Head of caudate nucleus (tissue), 42 donors: Measurements from ENCODE around the gene LDB2.
"Not testable (repeated sequence)": the region's sequence is repeated elsewhere in the genome, so short reads cannot be mapped to it uniquely, and the experiment has no call there.

Experiments
- DNase-seq, 42 donors: peaks; one replicate each; pipeline versions ENCODE4 v3.0.0 to v3.0.0-alpha.2; 2020 to 2021; ENCODE audit warnings: mixed read lengths in 7 of 42
- intact Hi-C: fragments of 100-400 bp; cut with DNase I; formaldehyde crosslinking; loops from one replicate; pipeline ENCODE4 v1.15.0; 2022

LDB2 gene

DNA sequence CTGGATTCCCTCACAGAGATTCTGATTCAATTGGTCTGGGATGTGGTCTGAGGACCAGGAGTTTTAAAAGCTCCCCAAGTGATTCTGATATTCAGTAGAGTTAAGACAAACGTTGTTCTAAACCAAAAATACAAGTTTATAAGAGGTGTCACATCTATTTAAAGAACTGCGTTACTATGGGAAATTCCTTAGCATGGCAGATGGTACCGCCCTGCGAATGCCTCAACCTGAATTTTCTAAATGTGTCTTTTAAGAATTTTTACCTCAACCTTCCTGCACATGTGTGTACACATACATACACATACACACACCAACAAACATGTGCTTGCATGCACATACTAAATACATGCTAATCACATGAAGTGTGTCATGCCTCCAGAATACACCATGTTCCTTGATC, 343.3 kb downstream of the LDB2 start:
- no peak for DNase-seq

DNA sequence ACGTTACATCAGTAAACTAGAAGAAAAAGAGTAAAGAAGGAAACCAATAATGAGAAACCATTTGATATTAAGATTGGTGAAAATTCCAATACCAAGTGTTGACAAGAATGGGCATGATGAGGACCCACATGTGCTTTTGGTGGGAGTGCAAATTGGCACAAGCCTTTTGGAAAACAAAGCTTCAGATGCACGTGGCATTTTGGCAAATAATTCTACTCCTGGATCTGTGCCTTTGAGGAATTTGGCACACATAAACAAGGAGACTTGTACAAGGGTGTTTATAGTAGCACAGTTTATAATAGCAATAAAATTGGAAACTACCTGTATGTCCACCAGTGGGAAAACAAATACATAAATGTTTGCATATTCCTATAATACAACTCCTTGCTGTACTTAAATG, 347.9 kb downstream of the LDB2 start:
- no peak for DNase-seq
- intact Hi-C loops: no loop called here

More for the DNA sequence above, 343.3 kb downstream of the LDB2 start:
- intact Hi-C loops: no loop called here

DNA sequence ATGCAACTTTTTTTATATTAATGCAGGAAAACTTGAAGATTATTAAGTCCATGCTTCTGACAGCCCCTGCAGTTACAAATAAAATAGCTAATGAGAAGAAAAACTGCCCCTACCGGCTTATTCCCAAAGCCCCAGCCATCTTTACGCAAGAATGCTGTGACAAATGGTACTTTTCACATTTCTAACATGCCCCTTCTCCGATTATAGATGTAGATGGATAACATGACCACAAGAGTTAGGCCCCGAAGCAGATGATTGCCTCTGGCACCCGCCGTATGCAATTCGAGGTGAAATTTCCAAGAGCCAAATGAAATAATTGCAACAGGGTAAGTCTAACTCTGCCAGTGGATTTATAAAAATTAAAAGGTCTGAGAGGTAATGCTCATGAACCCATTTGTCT, 352.8 kb downstream of the LDB2 start:
- no peak for DNase-seq
- intact Hi-C loops: no loop called here

DNA sequence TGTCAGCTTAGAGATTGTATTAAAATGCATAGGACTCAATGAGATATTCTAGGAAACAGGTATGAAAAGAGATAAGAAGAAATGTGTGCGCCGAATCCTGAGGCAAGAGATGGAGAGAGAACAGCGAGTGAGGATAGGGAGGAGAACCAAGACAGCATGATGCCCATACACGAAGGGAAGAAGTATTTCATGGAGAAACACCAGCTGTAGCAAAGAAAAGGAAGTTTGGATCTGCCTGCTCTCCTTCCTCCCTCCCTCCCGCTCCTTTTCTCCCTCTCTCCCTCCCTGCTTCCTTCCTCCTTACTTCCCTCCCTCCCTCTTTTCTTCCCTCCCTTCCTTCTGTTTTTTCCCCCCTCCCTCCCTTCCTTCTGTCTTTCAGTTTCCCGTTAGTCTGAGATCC, 353.6 kb downstream of the LDB2 start:
- DNase-seq: no peak
- intact Hi-C loops: no loop called here

DNA sequence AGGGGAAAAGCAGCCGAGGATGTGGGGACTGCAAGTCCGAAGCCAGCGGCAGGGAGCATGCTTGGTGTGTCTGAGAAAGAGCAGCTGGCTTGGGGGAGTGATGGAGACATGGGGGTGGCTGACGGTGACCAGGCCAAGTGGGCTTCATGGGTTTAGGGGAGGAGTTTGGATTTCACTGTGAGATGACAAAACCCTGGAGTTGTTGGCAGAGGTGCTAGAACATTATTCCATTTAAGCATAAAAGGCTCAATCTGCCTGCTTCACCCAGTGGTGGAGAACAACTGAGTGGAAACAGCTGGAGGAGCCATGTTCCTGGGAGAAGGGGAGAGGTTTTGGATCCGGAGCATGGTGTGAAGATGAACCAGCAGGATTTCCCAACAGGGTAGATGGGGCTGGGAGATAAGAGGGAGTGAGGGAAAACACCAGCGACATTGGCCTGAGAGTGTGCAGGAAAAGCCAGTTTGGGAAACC, 354.2 kb downstream of the LDB2 start:
- intact Hi-C loops: no loop called here
- no peak for DNase-seq

DNA sequence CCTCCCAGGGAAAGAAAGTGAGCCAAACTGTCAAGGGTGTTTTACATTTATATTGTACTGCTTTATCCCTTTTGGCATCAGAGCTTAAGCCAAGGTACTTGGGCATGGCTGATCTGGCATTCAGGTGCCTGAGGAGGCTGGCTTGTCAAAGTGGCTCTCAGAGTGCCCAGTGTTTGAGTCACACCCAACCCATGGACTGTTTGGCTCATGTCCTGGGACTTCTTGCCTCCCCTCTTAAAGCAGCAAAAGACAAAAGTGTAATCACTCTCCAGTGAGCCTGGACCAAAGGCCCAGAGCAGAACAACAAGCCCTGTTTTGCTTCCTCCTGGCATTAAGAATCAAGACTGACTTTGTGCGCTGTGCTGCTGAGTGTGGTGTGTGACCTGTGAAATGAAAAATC, 360.5 kb downstream of the LDB2 start:
- intact Hi-C loops: no loop called here
- DNase-seq: peak in 3 of 42 donors; percentile 35 to 41 (median 39)

DNA sequence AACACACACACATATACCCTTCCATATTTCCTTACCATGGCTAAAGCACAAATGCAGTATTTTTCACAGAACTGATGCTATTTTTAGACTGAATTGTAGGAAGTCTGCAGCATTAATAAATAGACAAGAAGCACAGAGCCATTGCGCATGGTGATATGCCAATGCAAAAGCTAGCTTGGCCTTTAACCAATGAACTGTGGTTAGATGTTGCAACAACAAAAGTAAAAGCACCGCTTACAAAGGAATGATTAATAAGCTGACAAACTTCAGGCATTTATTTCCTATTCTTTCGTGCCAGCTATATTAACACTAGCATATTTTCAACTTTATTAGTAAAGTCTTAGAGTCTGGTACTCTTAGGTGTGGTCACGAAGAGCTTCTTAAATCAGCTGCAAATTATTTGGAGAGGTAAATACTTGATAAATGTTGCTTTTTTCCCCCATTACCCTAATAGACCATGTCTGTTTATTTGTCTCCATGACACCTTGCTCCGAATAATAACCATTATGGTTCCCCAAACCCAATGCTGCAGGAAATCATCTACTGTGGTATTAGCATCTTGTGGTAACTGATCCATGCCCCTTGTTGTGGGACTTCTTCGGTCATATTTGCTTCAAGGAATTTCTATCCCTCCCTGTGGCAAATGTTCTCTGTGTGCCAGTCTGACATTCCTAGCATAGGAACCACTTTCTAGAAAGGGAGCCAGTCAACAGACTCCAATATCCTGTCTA, 366.0 kb downstream of the LDB2 start:
- DNase-seq: no peak
- intact Hi-C loops: no loop called here

DNA sequence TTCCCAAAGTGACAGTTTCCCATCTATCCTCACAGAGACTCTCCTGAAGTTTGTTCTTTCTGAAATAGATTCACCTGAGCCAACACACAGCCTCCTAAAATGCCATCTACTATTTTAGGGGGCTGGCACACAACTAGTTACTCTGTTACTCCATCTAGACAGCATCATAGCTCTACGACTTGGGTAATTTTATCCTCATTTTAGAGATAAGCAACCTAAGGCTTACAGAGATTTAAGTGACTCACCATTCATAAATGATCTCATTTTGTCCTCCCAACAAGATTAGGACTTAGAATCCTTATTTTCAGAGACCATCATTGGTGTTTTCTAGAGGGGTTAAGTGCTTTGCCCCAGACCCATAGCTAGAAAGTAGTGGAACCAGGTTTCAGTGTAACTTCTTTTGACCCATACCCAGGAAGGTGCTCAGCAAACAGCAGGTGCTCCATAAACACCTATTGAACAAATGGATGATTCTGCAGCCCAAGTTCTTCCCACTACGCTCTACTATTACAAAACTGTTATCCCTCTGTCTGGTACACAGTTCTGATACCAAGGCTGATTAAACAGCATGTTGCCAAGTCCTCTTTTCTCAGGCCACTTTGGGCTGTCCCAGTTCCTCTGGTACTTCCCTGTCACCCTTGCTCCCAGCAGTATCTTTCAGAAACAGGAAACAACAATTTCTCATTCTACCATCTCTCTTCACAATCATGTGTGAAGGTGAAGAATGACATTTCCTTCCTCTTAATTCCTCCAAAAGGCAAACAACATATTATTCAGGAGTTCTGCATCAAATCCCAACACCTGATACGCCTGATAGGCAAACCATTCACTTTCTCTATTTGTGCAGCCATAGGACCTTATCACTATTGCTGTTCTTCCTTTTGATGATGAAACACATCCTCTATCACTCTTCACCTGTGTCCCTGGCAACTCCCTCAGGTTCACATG, 367.5 kb downstream of the LDB2 start:
- DNase-seq: no peak
- intact Hi-C loops: no loop called here

DNA sequence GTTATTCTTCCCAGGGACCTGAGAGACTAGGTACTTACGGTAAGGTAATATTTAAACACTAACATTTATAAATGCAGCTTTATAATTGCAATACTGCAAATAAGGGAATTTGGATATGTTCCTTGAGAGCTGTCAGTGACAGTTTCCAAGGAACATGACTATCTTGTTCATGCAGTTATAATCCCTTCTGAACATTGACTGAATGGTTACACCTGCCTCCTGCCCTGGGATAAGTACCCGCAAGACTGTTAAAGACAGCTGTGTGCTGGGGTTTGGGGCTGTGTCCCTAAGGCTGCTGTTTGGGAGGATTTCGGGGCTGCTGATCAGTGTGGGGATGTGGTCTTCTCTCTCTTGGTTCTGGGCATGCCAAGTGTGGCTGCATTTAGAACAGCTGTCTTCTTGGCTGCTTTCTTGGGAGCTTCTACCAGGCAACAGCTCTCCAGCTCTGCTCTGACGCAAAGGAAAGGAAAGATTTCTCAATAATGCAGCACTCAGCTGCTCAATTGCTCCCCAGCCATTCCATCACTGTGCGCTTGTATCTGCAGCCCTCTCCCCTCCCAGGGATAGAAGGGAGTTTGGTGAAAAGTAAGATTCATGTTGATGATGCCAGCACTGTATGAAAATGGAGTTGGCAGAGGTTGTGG, 373.4 kb downstream of the LDB2 start:
- DNase-seq: no peak
- intact Hi-C loops: no loop called here

DNA sequence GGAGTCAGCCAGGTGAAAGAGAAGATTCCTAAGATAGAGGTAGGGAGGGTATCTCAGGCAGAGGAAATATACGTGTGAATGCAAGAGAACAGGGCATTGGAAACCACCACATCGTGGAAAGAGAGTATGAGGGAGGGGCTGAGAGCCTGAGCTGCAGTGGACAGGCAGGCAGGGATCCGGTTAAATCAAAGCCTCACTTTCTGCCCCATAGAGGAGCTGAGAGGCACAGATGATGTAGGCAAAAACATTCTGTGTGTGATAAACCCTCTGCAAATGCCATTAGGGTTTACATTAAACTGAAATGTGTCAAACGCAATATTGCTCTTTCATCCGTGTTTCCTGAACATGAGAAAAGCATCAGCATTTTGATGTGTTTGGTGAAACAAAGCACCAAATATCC, 374.0 kb downstream of the LDB2 start:
- no peak for DNase-seq
- intact Hi-C loops: no loop called here

DNA sequence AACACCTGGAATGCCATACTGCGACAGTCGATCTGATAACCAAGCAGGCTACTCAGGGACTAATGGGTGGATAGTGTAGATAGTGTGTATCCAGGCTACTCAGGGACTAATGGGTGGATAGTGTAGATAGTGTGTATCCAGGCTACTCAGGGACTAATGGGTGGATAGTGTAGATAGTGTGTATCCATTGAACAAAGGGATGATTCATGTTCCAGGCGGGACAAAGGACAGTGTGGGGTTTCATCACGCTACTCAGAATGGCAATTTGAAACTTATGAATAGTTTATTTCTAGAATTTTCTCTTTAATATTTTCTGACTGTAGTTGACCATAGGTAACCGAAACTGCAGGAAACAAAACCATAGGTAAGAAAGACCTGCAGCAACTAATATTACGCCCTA, 374.9 kb downstream of the LDB2 start:
- intact Hi-C loops: not testable (repeated sequence)
- peak in 4 of 42 donors; percentile 17 to 55 (median 34) for DNase-seq

DNA sequence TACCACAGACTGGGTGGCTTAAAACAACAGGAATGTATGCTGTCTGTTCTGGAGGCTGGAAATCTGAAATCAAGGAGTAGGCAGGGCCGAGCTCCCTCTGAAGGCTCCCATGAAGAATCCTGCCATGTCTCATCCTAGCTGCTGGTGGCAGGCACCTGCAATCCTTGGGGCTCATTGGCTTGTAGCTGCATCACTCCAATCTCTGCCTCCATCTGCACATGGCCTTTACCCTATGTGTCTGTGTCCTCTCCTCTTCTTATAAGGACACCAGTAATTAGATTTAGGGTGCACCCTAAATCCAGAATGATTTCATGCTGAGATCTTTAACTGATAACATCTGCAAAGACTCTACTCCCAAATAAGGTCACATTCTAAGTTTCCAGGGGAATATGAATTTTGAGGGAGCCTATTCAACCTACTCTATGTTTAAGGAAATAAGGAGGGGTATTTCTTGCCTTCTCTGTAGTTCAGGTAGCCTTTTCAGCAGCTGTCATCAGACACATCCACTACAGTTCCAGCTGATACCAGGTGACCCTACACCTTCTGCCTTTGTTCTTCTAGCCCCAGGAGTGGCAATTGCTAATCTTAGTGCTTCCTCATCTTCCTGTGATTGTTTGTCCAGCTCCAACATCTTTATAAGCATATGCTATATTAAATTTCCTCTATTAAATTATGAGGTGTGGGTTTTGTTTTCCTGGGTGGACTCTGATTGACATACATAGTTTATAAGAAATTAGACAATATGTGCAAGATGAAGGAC, 377.1 kb downstream of the LDB2 start:
- peak in 1 of 42 donors; percentile 25 for DNase-seq
- intact Hi-C loops: no loop called here

DNA sequence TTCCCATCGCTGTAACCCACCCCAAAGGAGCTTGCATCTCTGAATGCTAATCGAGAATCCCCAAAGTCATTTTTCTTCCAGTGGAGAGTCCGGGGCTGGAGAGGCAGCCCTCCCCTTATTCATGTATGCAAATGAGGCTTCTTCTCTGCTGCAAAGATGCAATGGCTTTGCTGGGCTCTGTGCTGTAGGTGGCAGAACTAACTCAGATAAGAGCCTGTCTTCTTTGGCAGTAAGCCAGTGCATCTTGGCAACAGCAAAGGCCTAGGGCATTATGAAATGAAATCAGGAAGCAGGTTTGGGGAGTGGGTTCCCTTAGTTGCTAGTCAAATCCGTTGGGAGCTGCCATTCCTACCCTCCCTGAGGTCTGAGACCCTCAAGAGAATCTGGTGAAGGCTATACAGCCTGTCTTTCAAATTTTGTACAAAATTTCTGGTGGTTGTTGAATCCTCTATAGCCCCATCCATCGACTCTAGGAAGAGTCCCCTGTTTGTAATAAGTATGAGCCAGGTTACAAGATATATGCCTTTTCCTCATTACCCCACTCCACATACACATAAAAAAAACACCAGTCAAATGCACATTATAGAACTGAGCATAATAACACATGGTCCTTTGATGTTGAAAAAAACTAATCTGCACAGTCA, 381.5 kb downstream of the LDB2 start:
- intact Hi-C loops: loop anchor here (5.0 kb wide), 1 partner anchor 110 kb away; no protein-coding TSS in a partner anchor
- peak; percentile 30 to 95 (median 80) for DNase-seq

DNA sequence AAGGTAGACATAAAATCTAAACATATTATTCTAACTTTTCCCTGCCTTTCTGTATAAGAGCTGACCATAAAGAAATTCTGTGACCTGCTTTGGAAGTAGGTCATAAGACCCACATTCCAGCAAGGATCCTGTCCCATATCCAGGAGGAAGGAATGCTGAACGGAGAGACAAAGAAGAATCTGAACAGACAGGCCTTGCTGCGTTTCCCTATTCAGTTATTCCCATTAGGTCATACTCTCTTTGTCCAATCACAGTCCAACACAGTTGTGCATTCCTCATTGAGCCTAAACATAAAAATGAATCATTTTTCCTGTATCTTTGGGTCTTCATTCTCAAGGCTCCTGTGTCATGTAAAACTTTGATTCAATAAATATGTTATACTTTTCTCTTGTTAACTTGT, 384.6 kb downstream of the LDB2 start:
- intact Hi-C loops: no loop called here
- DNase-seq: no peak

DNA sequence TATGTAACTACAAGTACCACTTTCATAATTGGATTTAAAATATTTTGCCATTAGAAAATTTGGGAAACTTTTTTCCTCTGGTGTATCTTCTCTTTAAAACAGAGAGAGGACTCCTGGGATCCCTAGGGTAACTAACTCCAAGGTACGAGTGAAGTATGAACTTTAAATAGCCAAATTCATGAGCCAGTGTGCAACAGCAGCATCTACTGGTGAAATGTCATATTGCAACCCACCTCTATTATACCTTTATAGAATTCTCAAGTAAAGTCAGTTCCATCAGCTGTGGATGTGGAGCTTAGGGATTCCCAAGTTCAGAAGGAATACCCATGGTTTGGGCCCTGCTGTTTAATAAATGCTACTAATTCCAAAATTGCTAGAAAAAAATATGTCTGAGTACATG, 389.5 kb downstream of the LDB2 start:
- DNase-seq: no peak
- intact Hi-C loops: no loop called here

DNA sequence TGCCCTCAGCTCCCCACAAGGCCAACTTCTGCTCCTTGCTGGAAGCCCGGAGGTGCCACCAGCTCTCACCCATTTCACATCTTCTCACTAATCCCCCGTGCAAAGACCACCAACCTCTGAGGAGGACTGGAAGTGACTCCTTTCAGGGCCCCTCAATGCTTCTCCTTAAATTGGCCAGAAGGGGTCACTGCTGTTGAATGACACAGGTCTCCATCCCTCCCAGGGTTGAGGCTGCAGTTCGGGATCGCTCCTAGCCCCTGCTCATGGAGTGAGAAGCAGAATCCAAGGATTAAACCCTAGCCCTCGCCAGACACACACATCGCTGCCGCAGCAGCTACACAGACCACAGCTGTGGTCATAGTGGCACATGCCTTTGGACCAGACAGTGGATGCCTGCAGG, 392.7 kb downstream of the LDB2 start:
- intact Hi-C loops: no loop called here
- peak in 3 of 42 donors; percentile 39 to 48 (median 41) for DNase-seq

DNA sequence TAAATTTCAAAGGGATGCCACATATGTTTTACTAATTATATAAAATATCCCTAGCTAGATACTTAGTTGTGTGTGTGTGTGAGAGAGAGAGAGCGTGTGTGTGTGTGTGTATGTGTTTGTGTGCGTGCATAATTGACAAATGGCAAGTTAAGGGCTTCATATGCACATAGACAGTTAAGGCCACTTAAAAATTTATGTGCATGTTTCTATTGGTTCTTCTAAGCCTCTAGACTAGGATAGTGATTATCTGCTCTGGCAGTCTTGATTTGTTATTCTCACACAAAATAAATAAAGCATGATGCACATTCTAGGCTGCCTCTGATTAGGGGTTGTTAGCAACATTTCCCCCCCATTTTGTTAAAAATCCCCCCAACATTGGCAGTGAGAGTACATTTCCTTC, 393.2 kb downstream of the LDB2 start:
- intact Hi-C loops: no loop called here

DNA sequence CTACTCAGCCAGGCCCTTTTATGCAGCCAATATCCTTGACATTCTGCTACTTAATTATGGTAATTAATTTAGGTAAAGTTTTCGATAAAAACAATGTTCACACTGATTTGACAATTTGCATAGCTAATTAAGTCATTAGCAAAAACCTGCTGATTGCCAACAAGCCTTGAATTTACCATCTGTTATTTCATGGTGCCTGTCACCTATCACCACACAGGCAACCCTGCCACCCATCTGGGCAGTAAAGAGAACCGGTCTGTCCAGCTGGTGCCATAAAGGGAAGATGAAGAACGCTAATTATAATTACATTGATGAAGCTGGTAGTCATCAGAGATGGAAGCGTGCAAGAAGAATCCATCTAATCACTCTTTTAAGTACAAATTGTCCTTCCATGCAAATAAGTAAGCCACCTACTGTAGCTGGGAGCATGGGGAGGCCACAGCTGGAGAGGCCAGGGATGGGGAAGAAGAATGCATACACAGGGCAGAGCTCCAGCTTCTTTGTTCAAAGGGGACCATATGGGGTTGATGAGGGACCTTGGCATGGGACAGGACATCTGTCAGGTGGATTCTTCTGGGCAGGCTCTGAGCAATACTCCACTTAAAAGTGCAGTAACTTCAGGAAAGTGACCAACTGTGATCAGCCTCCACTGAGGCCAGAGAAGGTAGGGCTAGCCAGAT, 394.9 kb downstream of the LDB2 start:
- intact Hi-C loops: no loop called here
- DNase-seq: no peak

More for the DNA sequence above, 393.2 kb downstream of the LDB2 start:
- DNase-seq: no peak
